EH (cell line): ENCODE measurements around the gene RPS6KA2.

Experiments
- DNase-seq: peaks from one replicate; pipeline ENCODE4 v3.0.0-alpha.2; 2015; ENCODE audit warnings: low read depth

Gene RPS6KA2

GRCh38 chr6:166485651-166486535 lies 141.2 kb downstream of the RPS6KA2 start:
- no peak for DNase-seq

GRCh38 chr6:166484863-166485262 lies 142.2 kb downstream of the RPS6KA2 start:
- DNase-seq: no peak

GRCh38 chr6:166483573-166484250 lies 143.3 kb downstream of the RPS6KA2 start:
- no peak for DNase-seq

- no peak for DNase-seq
Observed at GRCh38 chr6:166483026-166483425, 144.0 kb downstream of the RPS6KA2 start.

GRCh38 chr6:166478782-166479592 lies 148.1 kb downstream of the RPS6KA2 start:
- DNase-seq: no peak

- DNase-seq: no peak
Observed at GRCh38 chr6:166477647-166478365, 149.2 kb downstream of the RPS6KA2 start.

GRCh38 chr6:166476634-166477215 lies 150.3 kb downstream of the RPS6KA2 start:
- no peak for DNase-seq

GRCh38 chr6:166476061-166476591 lies 150.9 kb downstream of the RPS6KA2 start:
- no peak for DNase-seq

GRCh38 chr6:166474721-166475565 lies 152.1 kb downstream of the RPS6KA2 start:
- DNase-seq: peak; percentile 32

GRCh38 chr6:166473886-166474571 lies 153.0 kb downstream of the RPS6KA2 start:
- DNase-seq: no peak

- DNase-seq: no peak
Observed at GRCh38 chr6:166472636-166473035, 154.4 kb downstream of the RPS6KA2 start.

GRCh38 chr6:166471797-166472260 lies 155.2 kb downstream of the RPS6KA2 start:
- no peak for DNase-seq

- DNase-seq: no peak
Observed at GRCh38 chr6:166470863-166471410, 156.1 kb downstream of the RPS6KA2 start.

- no peak for DNase-seq
Observed at GRCh38 chr6:166470029-166470862, 156.8 kb downstream of the RPS6KA2 start.

- DNase-seq: no peak
Observed at GRCh38 chr6:166469426-166469961, 157.6 kb downstream of the RPS6KA2 start.

- no peak for DNase-seq
Observed at GRCh38 chr6:166467436-166468000, 159.5 kb downstream of the RPS6KA2 start.
